Aorta (tissue), 5 donors: ENCODE measurements around the gene ASH1L. TPM values are rescaled to one million over a fixed set of nuclear protein-coding genes. Genes with fewer than 3 reads are reported as not detected.
"Not testable (repeated sequence)": the region's sequence is repeated elsewhere in the genome, so short reads cannot be mapped to it uniquely, and the experiment has no call there.

Experiments used
- ATAC-seq: fragments of 200-7000 bp; cut with Tn5 transposase; one replicate; pipeline ENCODE4 v1.9.1; 2022; ENCODE audit warnings: moderate library complexity; ENCODE audit not compliant: low FRiP score
- DNase-seq, 2 donors: peaks; one replicate each; pipeline ENCODE4 v3.0.0-alpha.2; 2020
- H3K27ac ChIP-seq, 2 donors: one replicate each; pipeline ENCODE4 v1.5.1; 2013; ENCODE audit warnings: low read length in 2 of 2, mild to moderate bottlenecking in 2 of 2, moderate library complexity in 2 of 2, control low read depth in 1 of 2, inconsistent platforms in 1 of 2, low read depth in 1 of 2
- H3K27me3 ChIP-seq, 2 donors: one replicate each; pipeline ENCODE4 v1.6.1; 2013; ENCODE audit warnings: control low read depth in 1 of 2, low read length in 1 of 2, mild to moderate bottlenecking in 1 of 2, moderate library complexity in 1 of 2; ENCODE audit not compliant: insufficient read depth in 2 of 2, control insufficient read depth in 1 of 2
- H3K36me3 ChIP-seq, 2 donors: one replicate each; pipeline ENCODE4 v1.6.1; 2013; ENCODE audit warnings: control low read depth in 1 of 2, low read length in 1 of 2, mild to moderate bottlenecking in 1 of 2; ENCODE audit not compliant: insufficient read depth in 2 of 2, control insufficient read depth in 1 of 2
- H3K4me1 ChIP-seq, 2 donors: one replicate each; pipeline ENCODE4 v1.6.1; 2013; ENCODE audit warnings: low read length in 2 of 2, control low read depth in 1 of 2, mild to moderate bottlenecking in 1 of 2, moderate library complexity in 1 of 2; ENCODE audit not compliant: insufficient read depth in 2 of 2, control insufficient read depth in 1 of 2
- H3K4me3 ChIP-seq, 2 donors: one replicate each; pipeline ENCODE4 v1.5.1; 2013; ENCODE audit warnings: low read length in 2 of 2, control low read depth in 1 of 2, mild to moderate bottlenecking in 1 of 2
- H3K9me3 ChIP-seq: one replicate; pipeline ENCODE4 v1.6.1; 2013; ENCODE audit warnings: mild to moderate bottlenecking, low read length; ENCODE audit not compliant: control insufficient read depth
- WGBS, 2 donors: extraction: QIAGEN DNeasy Blood & Tissue Kit; methylation state at CpG; one replicate each; pipeline ENCODE4 v1.1.7; 2013; 5-methylcytosine and 5-hydroxymethylcytosine counted together
- intact Hi-C, 2 donors: fragments of 100-400 bp; cut with DNase I; formaldehyde crosslinking; loops; one replicate each; pipeline versions ENCODE4 v1.14.2 to v1.15.0; 2022
- polyA plus RNA-seq, 2 donors: library from polyadenylated mRNA; stranded (reverse); fragments of 200-250 nt; gene quantifications; one replicate each; pipeline ENCODE4 v1.2.3, GENCODE V29; 2013
- total RNA-seq, 2 donors: library from RNA; stranded (reverse); fragmentation: NEBNext Ultra II Directional; extraction: Animal tissue kit (Norgen Biotek cat#: 25700); gene quantifications; one replicate each; pipeline ENCODE4 v1.2.1, GENCODE V29; 2021
- donor health status: healthy with polysubstance abuse.
- donor health status: Bipolar disorder and iron deficiency.
- donor health status: DM: no; HTN: no; CAD: no.
- donor health status: DM: no; HTN: no; CAD: no.
- donor health status: DM: yes; HTN: yes; CAD: no.

The ASH1L gene
- total and polyA plus RNA-seq, 4 donors = 13.1 to 93.5 (median 43.9) TPM

GRCh38 chr1:155511385-155511784 lies 51.2 kb downstream of the ASH1L start:
- H3K27ac ChIP-seq, H3K36me3 ChIP-seq, H3K9me3 ChIP-seq, H3K4me1 ChIP-seq, H3K4me3 ChIP-seq, ATAC-seq, intact Hi-C loops, H3K27me3 ChIP-seq, DNase-seq: not testable (repeated sequence)
- 95 to 96% methylated on average over 6 of the region's 6 CpGs for WGBS, 2 donors

- no peak for DNase-seq
- no peak overlapping the region for H3K4me3 ChIP-seq
- no peak for ATAC-seq
- no peak overlapping the region for H3K27ac ChIP-seq
- 92 to 97% methylated on average over 2 of the region's 2 CpGs for whole genome bisulfite sequencing, 2 donors
- H3K4me1 ChIP-seq = no peaks in the 10 kb centered on the region
- H3K27me3 ChIP-seq = no peaks in the 10 kb centered on the region
- intact Hi-C loops = no loop called here
- H3K36me3 ChIP-seq = peaks cover 0 to 3% of the 10 kb centered on the region in 2 donors
- H3K9me3 ChIP-seq = no peaks in the 10 kb centered on the region
Measured at GRCh38 chr1:155509064-155509463, 53.5 kb downstream of the ASH1L start.

GRCh38 chr1:155507945-155508344 lies 54.7 kb downstream of the ASH1L start:
- 7% methylated on average over 2 of the region's 2 CpGs for WGBS, 2 donors
- Histone ChIP-seq H3K4me1 (no peaks in the 10 kb centered on the region), H3K36me3 (peaks cover 0 to 3% of the 10 kb centered on the region in 2 donors), H3K9me3 (no peaks in the 10 kb centered on the region), H3K27me3 (no peaks in the 10 kb centered on the region), H3K4me3 (no peak overlapping the region), H3K27ac (no peak overlapping the region)
- intact Hi-C loops = no loop called here
- DNase-seq = no peak
- ATAC-seq = no peak

GRCh38 chr1:155505963-155506362 lies 56.6 kb downstream of the ASH1L start:
- H3K9me3 ChIP-seq, DNase-seq, ATAC-seq, H3K4me3 ChIP-seq, H3K27me3 ChIP-seq, H3K4me1 ChIP-seq, H3K36me3 ChIP-seq, H3K27ac ChIP-seq, intact Hi-C loops: not testable (repeated sequence)
- 89 to 93% methylated on average over 3 of the region's 3 CpGs for WGBS, 2 donors

- no peaks in the 10 kb centered on the region for H3K4me1 ChIP-seq
- 52 to 55% methylated on average over 5 of the region's 5 CpGs for WGBS, 2 donors
- intact Hi-C loops = no loop called here
- no peak for DNase-seq
- H3K27ac ChIP-seq = no peak overlapping the region
- ATAC-seq = no peak
- H3K9me3 ChIP-seq = no peaks in the 10 kb centered on the region
- H3K27me3 ChIP-seq = no peaks in the 10 kb centered on the region
- no peaks in the 10 kb centered on the region for H3K36me3 ChIP-seq
- H3K4me3 ChIP-seq = no peak overlapping the region
Measured at GRCh38 chr1:155504207-155504606, 58.4 kb downstream of the ASH1L start.

- ATAC-seq (no peak), DNase-seq (no peak)
- no peaks in the 10 kb centered on the region for H3K9me3 ChIP-seq
- H3K27me3 ChIP-seq = no peaks in the 10 kb centered on the region
- H3K36me3 ChIP-seq = no peaks in the 10 kb centered on the region
- no peaks in the 10 kb centered on the region for H3K4me1 ChIP-seq
- no peak overlapping the region for H3K27ac ChIP-seq
- H3K4me3 ChIP-seq = no peak overlapping the region
- 62 to 64% methylated on average over 5 of the region's 5 CpGs for WGBS, 2 donors
- intact Hi-C loops = no loop called here
Measured at GRCh38 chr1:155499953-155500639, 62.5 kb downstream of the ASH1L start.

- Histone ChIP-seq H3K4me1 (no peaks in the 10 kb centered on the region), H3K4me3 (no peak overlapping the region), H3K9me3 (no peaks in the 10 kb centered on the region), H3K27ac (no peak overlapping the region), H3K36me3 (no peaks in the 10 kb centered on the region), H3K27me3 (no peaks in the 10 kb centered on the region)
- 90 to 94% methylated on average over 1 of the region's 1 CpG for WGBS, 2 donors
- ATAC-seq (no peak), DNase-seq (no peak)
- intact Hi-C loops = no loop called here
Measured at GRCh38 chr1:155499263-155499662, 63.3 kb downstream of the ASH1L start.

- H3K27ac ChIP-seq, H3K27me3 ChIP-seq, H3K4me3 ChIP-seq, H3K9me3 ChIP-seq, intact Hi-C loops, DNase-seq, ATAC-seq, H3K36me3 ChIP-seq, H3K4me1 ChIP-seq: not testable (repeated sequence)
- WGBS, 2 donors = 89 to 94% methylated on average over 4 of the region's 4 CpGs
Measured at GRCh38 chr1:155493595-155493994, 69.0 kb downstream of the ASH1L start.

- ATAC-seq, H3K4me1 ChIP-seq, intact Hi-C loops, DNase-seq, H3K9me3 ChIP-seq, H3K36me3 ChIP-seq, H3K4me3 ChIP-seq, H3K27me3 ChIP-seq, H3K27ac ChIP-seq: not testable (repeated sequence)
- WGBS, 2 donors = 93% methylated on average over 5 to 6 of the region's 6 CpGs
Measured at GRCh38 chr1:155488419-155488818, 74.2 kb downstream of the ASH1L start.
